Measurements from ENCODE around the gene LIM2. TPM values are rescaled to one million over a fixed set of nuclear protein-coding genes. Genes with fewer than 3 reads are reported as not detected.

Gene LIM2
- total RNA-seq, 2 experiments from 2014 or later: not detected

DNA sequence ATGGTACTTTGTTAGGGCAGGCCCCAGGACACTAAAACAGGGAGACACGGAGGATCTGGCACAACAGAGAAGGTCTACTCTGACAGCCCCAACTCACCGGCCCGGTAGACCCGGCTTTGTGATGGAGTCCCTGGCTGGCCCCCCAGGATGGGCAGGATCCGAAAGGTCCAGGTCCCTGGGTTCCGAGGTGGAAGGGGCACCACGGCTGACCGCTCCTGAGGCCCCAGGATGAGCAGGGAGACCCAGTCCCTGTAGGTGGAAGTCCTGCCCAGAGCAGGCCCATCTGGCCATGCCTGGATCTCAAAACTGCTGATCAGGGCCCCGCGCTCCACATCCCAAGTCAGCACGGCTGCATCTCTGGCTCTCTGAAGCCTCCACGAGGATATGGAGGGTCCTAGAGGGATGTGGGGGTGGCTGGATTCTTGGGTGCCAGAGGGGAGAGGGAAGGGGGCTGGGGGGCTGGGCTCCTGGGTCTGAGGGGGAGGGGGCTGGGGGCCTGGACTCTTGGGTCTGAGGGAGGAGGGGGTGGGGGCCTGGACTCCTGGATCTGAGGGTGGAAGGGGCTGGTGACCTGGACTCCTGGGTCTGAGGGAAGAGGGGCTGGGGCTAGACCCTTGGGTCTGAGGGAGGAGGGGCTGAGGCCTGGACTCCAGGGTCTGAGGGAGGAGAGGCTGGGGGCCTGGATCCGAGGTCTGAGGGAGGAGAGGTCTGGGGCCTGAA lies 50.5 kb downstream of the LIM2 start:
- CTCF ChIA-PET: interaction anchor here (0.9 kb wide), 1 partner anchor 12 kb away, joined by 4 read pairs; no protein-coding TSS in a partner anchor
- H3K36me3 ChIP-seq (ENCODE audit: insufficient read depth, low read length): no peaks in the 10 kb centered on the region
- peaks cover 23% of the 10 kb centered on the region for H3K4me1 ChIP-seq (ENCODE audit: insufficient read depth, low read length)
- POLR2A ChIA-PET: no interaction called here
- no peaks in the 10 kb centered on the region for H3K27me3 ChIP-seq (ENCODE audit: control insufficient read depth in 1 of 2, insufficient read depth in 2 of 2, low read length in 2 of 2)
- Mint-ChIP-seq H3K4me3 (no peak overlapping the region), H3K27ac (no peak overlapping the region), H3K27me3 (no peaks in the 10 kb centered on the region), H3K4me1 (ENCODE audit: low read depth) (peaks cover 23% of the 10 kb centered on the region), H3K9me3 (no peaks in the 10 kb centered on the region), H3K36me3 (ENCODE audit: low read depth) (no peaks in the 10 kb centered on the region)
- DNase-seq (no peak), ATAC-seq (ENCODE audit: poor library complexity) (no peak)
- intact Hi-C loops (cut with DNase I, micrococcal nuclease): no loop called here
- TF ChIP-seq, protein P1, sequence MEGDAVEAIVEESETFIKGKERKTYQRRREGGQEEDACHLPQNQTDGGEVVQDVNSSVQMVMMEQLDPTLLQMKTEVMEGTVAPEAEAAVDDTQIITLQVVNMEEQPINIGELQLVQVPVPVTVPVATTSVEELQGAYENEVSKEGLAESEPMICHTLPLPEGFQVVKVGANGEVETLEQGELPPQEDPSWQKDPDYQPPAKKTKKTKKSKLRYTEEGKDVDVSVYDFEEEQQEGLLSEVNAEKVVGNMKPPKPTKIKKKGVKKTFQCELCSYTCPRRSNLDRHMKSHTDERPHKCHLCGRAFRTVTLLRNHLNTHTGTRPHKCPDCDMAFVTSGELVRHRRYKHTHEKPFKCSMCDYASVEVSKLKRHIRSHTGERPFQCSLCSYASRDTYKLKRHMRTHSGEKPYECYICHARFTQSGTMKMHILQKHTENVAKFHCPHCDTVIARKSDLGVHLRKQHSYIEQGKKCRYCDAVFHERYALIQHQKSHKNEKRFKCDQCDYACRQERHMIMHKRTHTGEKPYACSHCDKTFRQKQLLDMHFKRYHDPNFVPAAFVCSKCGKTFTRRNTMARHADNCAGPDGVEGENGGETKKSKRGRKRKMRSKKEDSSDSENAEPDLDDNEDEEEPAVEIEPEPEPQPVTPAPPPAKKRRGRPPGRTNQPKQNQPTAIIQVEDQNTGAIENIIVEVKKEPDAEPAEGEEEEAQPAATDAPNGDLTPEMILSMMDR (IDR thresholded peaks at IDR 0.05): no peak
- H3K27ac ChIP-seq (ENCODE audit: low read depth in 1 of 2, low read length in 2 of 2): no peak overlapping the region
- H3K4me3 ChIP-seq (ENCODE audit: low read length): no peak overlapping the region
- H3K9me3 ChIP-seq (ENCODE audit: control insufficient read depth in 1 of 2, insufficient read depth in 1 of 2, low read length in 2 of 2): no peaks in the 10 kb centered on the region

DNA sequence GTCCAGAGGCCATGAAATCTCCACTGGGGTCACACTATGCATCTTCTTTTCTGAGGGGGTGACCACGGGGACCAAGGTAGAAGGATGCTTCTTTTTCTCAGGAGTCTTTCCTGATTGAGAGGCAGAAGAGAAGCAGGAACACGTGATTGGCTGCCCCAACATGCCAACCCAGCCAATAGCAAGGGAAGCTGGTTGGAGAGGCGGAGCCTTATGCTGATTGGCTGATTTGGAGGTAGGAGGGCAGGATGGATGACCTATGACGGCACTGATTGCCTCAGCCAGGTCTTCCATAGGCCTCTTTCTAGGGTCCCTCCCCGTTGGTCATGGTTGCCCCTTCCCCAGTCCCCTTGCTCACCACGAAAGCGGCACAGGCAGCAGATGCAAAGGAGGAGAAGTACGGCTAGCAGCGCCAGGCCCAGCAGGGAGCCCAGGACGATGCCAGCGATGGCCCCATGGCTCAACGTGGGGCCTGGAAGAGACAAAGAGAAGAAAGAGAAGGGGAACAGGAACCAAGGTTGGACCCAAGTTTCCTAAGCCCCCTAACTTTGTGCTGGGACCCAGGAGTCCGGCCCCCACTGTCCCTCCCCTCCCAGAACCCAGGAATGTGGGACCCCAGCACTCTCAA lies 53.8 kb downstream of the LIM2 start:
- DNase-seq (no peak), ATAC-seq (ENCODE audit: poor library complexity) (no peak)
- Histone ChIP-seq H3K4me1 (ENCODE audit: insufficient read depth, low read length) (peaks cover 8% of the 10 kb centered on the region), H3K9me3 (ENCODE audit: control insufficient read depth in 1 of 2, insufficient read depth in 1 of 2, low read length in 2 of 2) (peaks cover 0 to 3% of the 10 kb centered on the region in 2 experiments), H3K27me3 (ENCODE audit: control insufficient read depth in 1 of 2, insufficient read depth in 2 of 2, low read length in 2 of 2) (peaks cover 11 to 15% of the 10 kb centered on the region in 2 experiments), H3K4me3 (ENCODE audit: low read length) (no peak overlapping the region), H3K36me3 (ENCODE audit: insufficient read depth, low read length) (no peaks in the 10 kb centered on the region), H3K27ac (ENCODE audit: low read depth in 1 of 2, low read length in 2 of 2) (no peak overlapping the region)
- H3K4me1 Mint-ChIP-seq (ENCODE audit: low read depth): peaks cover 6% of the 10 kb centered on the region
- ChIA-PET POLR2A (interaction anchor here (0.7 kb wide), 1 partner anchor 990 kb away, joined by 3 read pairs; no protein-coding TSS in a partner anchor), CTCF (no interaction called here)
- H3K27me3 Mint-ChIP-seq: peaks cover 26% of the 10 kb centered on the region
- no peaks in the 10 kb centered on the region for H3K36me3 Mint-ChIP-seq (ENCODE audit: low read depth)
- intact Hi-C loops (cut with DNase I, micrococcal nuclease): no loop called here
- TF ChIP-seq, protein P1 (IDR thresholded peaks at IDR 0.05): no peak
- H3K9me3 Mint-ChIP-seq: no peaks in the 10 kb centered on the region
- no peak overlapping the region for H3K4me3 Mint-ChIP-seq
- H3K27ac Mint-ChIP-seq: no peak overlapping the region

DNA sequence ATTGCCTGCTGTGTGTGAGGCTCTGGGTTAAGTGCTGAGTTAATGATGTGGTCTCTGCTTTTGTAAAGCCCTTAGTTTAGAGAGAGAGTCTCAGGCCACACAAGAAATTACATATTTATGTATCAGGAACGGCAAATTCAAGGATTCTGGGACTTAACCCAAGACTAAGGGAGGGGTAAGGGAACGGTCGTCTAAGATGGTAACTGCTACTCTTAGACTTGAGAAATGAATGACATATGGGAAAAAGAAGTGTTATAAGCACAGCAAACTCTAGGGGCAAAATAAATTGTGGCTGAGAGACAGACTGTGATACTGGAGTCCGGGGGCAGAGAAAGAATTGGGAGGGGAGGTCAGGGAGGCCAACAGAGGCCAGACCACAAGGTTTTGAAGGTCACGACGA lies 56.1 kb downstream of the LIM2 start:
- no peak overlapping the region for H3K4me3 ChIP-seq (ENCODE audit: low read length)
- ChIA-PET POLR2A (no interaction called here), CTCF (no interaction called here)
- intact Hi-C loops (cut with DNase I, micrococcal nuclease): no loop called here
- no peaks in the 10 kb centered on the region for H3K36me3 Mint-ChIP-seq (ENCODE audit: low read depth)
- peaks cover 47% of the 10 kb centered on the region for H3K27me3 Mint-ChIP-seq
- H3K27me3 ChIP-seq (ENCODE audit: control insufficient read depth in 1 of 2, insufficient read depth in 2 of 2, low read length in 2 of 2): peaks cover 33 to 35% of the 10 kb centered on the region in 2 experiments
- H3K36me3 ChIP-seq (ENCODE audit: insufficient read depth, low read length): no peaks in the 10 kb centered on the region
- no peak overlapping the region for H3K4me3 Mint-ChIP-seq
- H3K27ac ChIP-seq (ENCODE audit: low read depth in 1 of 2, low read length in 2 of 2): no peak overlapping the region
- no peaks in the 10 kb centered on the region for H3K9me3 Mint-ChIP-seq
- peaks cover 13% of the 10 kb centered on the region for H3K4me1 ChIP-seq (ENCODE audit: insufficient read depth, low read length)
- peaks cover 0 to 21% of the 10 kb centered on the region in 2 experiments for H3K9me3 ChIP-seq (ENCODE audit: control insufficient read depth in 1 of 2, insufficient read depth in 1 of 2, low read length in 2 of 2)
- ATAC-seq (ENCODE audit: poor library complexity) (no peak), DNase-seq (no peak)
- no peaks in the 10 kb centered on the region for H3K4me1 Mint-ChIP-seq (ENCODE audit: low read depth)
- TF ChIP-seq, protein P1 (IDR thresholded peaks at IDR 0.05): no peak
- no peak overlapping the region for H3K27ac Mint-ChIP-seq
